Sigmoid colon (tissue), 4 donors: ENCODE data around the gene DNER.

Source experiments
- CTCF ChIP-seq, 4 experiments: fragments of 450-650 bp in 3 of 4; fragments of 200-600 bp in 1 of 4; IDR thresholded peaks; one replicate each; pipeline ENCODE4 v1.5.1; 2016 to 2019; ENCODE audit warnings: antibody characterized with exemption in 4 of 4, mild to moderate bottlenecking in 3 of 4, moderate library complexity in 2 of 4
- EP300 ChIP-seq, 4 donors: sonication (generic); formaldehyde crosslinking; IDR thresholded peaks; one replicate each; pipeline ENCODE4 v1.6.1; 2017; ENCODE audit warnings: antibody characterized with exemption in 4 of 4
- POLR2A ChIP-seq, 2 donors: fragments of 450-650 bp; IDR thresholded peaks; one replicate each; pipeline ENCODE4 v1.6.1; 2016; ENCODE audit warnings: antibody characterized with exemption in 2 of 2, mild to moderate bottlenecking in 2 of 2, moderate library complexity in 2 of 2
- POLR2AphosphoS5 ChIP-seq, 4 donors: sonication (generic); formaldehyde crosslinking; IDR thresholded peaks; one replicate each; pipeline ENCODE4 v1.6.1; 2017; ENCODE audit warnings: antibody characterized with exemption in 4 of 4

- TF ChIP-seq CTCF (IDR thresholded peaks at IDR 0.05) (no peak), POLR2A (IDR thresholded peaks at IDR 0.05) (no peak), EP300 (IDR thresholded peaks at IDR 0.05) (no peak), POLR2AphosphoS5 (IDR thresholded peaks at IDR 0.05) (no peak)
These were observed 370.2 kb downstream of the DNER start for GRCh38 chr2:229344151-229344551.
